GM12892 (cell line): ENCODE data around the gene MEOX1.

Experiments
- DNase-seq: peaks from one replicate; pipeline ENCODE4 v3.0.0; 2011; ENCODE audit not compliant: insufficient read length
- FAIRE-seq: peaks from 2 replicates; lab custom pipeline; 2011; peaks lifted over from hg19 to GRCh38; lab: Jason Lieb, UNC
- POLR2A ChIP-seq: IDR thresholded peaks from 2 replicates; pipeline ENCODE4 v1.6.1; 2011; ENCODE audit warnings: low read depth, low read length, control low read depth
- POLR2AphosphoS5 ChIP-seq: IDR thresholded peaks from 2 replicates; pipeline ENCODE4 v1.6.1; 2011; ENCODE audit warnings: low read depth, low read length, control low read depth
- TAF1 ChIP-seq: IDR thresholded peaks from 2 replicates; pipeline ENCODE4 v1.6.1; 2011; ENCODE audit warnings: low read depth, mild to moderate bottlenecking, control low read depth, low read length, borderline replicate concordance

MEOX1 gene

GRCh38 chr17:43645450-43645764, 16.3 kb downstream of the MEOX1 start:
- no peak for TF ChIP-seq POLR2AphosphoS5
- no peak for TF ChIP-seq TAF1
- no peak for TF ChIP-seq POLR2A
- DNase-seq = no peak
- no peak for FAIRE-seq

GRCh38 chr17:43644081-43644480, 17.6 kb downstream of the MEOX1 start:
- TF ChIP-seq POLR2A = no peak
- no peak for TF ChIP-seq POLR2AphosphoS5
- no peak for TF ChIP-seq TAF1
- DNase-seq (no peak), FAIRE-seq (no peak)

- no peak for FAIRE-seq
- DNase-seq = no peak
- no peak for TF ChIP-seq TAF1
Observed at GRCh38 chr17:43641416-43641815, 20.3 kb downstream of the MEOX1 start.

DNA sequence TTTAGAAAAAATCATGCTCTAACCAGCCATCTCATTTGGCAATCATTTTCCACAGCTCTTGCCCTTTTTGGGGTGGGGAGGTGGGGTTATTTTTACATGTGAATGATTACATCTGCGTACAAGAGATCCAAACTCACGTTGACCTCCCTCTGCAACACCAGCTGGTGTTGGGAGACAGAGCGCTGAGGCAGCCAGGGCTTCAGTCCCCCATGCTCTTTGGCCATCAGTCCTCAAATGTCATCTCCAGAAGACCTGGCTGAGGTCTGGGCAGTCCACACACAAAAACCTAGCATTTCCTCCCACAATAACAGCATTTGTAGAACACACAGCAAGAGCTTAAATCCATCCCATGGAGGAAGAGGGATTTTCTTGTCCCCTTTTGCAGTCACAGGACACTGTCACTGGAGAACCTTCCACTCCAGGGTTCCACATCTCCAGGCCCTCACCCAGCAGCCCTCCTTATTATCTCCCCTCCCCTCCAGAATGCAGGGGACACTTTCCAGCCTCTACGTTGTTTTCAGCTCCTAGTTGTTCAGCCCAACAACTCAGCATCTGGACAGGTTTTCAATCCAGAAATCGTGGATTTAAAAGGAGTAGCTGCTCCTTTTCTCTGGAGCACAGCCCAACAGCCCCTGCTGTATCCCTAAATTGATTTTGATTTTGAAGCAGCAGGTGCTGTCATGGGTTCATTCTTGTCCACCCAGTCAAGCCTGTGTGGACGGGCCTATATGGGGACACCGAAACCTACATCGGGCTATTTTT, 21.1 kb downstream of the MEOX1 start:
- TF ChIP-seq POLR2A (no peak), TAF1 (no peak), POLR2AphosphoS5 (no peak)
- no peak for FAIRE-seq
- no peak for DNase-seq

GRCh38 chr17:43637563-43638323, 24.0 kb downstream of the MEOX1 start:
- no peak for DNase-seq
- no peak for TF ChIP-seq TAF1
- TF ChIP-seq POLR2A = no peak
- TF ChIP-seq POLR2AphosphoS5 = no peak
- no peak for FAIRE-seq

- FAIRE-seq (no peak), DNase-seq (no peak)
- TF ChIP-seq TAF1 (no peak), POLR2A (no peak), POLR2AphosphoS5 (no peak)
Observed at GRCh38 chr17:43636426-43636825, 25.3 kb downstream of the MEOX1 start.

DNA sequence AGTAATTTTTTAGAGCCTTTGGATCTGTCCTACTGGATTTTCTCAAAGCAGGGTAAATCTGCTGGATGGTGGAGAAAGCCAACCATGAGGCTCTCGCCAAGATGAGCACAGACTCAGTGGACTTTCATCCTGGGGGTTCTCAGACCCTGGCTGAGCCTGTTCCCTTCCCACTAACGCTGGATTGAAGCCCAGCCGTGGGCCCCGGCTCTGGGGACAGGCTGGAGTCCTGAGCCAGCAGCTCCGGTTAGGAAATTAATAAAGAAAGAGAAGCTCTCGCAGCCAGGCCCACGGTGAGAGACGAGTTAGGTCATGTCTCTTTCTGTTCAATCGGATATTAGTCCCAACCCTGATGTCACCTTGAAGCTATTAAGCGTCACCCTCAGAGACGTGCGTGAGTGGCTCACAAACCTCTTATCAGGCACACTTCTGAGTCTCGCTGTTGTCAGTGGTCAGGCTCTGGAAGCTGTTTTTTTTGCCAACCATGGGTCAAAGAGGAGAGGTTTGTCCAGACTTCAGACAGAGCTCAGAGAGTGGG, 27.1 kb downstream of the MEOX1 start:
- DNase-seq (no peak), FAIRE-seq (no peak)
- TF ChIP-seq POLR2A = no peak
- no peak for TF ChIP-seq POLR2AphosphoS5
- no peak for TF ChIP-seq TAF1

- FAIRE-seq = no peak
- no peak for DNase-seq
- TF ChIP-seq POLR2A (no peak), TAF1 (no peak), POLR2AphosphoS5 (no peak)
Observed at GRCh38 chr17:43632221-43632620, 29.5 kb downstream of the MEOX1 start.

DNA sequence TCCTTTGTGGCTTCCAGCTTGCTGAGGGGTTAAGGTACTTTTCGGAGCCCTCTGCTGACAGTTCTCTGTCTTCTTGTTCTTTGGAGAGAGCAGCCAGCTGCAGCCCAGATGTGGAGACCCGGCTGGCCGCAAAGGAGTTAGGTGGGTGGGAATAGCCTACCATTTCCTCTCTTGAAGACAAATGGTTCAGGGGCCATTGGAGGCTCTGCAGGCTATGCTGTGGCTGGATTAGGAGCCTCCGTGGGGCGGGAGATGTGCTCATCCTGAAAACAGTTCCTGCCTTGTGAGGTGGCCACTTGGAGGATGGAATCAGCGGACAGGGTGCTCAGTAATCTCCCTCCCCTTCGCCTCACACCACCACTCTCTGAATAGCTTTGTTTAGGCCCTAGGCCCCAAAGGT, 30.3 kb downstream of the MEOX1 start:
- TF ChIP-seq POLR2A = no peak
- TF ChIP-seq POLR2AphosphoS5 = no peak
- no peak for TF ChIP-seq TAF1
- DNase-seq (no peak), FAIRE-seq (no peak)

- TF ChIP-seq POLR2A (no peak), POLR2AphosphoS5 (no peak), TAF1 (no peak)
- no peak for FAIRE-seq
Observed at GRCh38 chr17:43628089-43628650, 33.6 kb downstream of the MEOX1 start.

DNA sequence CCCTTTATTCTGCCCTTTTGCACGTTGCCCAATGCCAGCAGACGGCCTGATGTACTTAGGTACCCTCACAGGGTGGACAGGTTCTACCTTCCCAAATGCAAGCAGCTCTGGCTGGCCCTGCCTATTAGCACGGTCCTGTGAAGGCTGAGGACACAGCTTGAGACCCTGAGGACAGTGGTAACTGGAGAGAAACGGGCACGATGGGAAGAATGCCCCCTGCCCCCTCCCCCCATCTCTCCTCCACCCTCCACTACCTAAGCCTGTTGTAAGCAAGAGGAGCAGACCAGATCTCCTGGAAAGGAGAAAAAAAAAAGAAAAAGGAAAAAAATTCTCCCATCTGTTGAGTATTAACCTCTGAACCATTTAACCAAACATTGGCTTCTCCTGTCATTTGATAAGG, 34.1 kb downstream of the MEOX1 start:
- DNase-seq (no peak), FAIRE-seq (no peak)
- TF ChIP-seq POLR2A = no peak

More at GRCh38 chr17:43628089-43628650, 33.6 kb downstream of the MEOX1 start:
- DNase-seq = no peak
